Left ventricle myocardium inferior (tissue), 1 donor: Measurements from ENCODE around the gene LEFTY1. TPM values are rescaled to one million over a fixed set of nuclear protein-coding genes. Genes with fewer than 3 reads are reported as not detected.

Experiments used
- DNase-seq: peaks from one replicate; pipeline ENCODE4 v3.0.0-alpha.2; 2020
- H3K27ac ChIP-seq: fragments of 200-600 bp; replicated peaks from 2 replicates; pipeline ENCODE4 v1.8.0; 2021
- H3K27me3 ChIP-seq: fragments of 200-600 bp; 2 replicates; pipeline ENCODE4 v1.8.0; 2021; ENCODE audit warnings: low read depth
- H3K36me3 ChIP-seq: fragments of 200-600 bp; 2 replicates; pipeline ENCODE4 v1.8.0; 2021
- H3K4me1 ChIP-seq: fragments of 200-600 bp; 2 replicates; pipeline ENCODE4 v1.8.0; 2021
- H3K4me3 ChIP-seq: fragments of 200-600 bp; 2 replicates; pipeline ENCODE4 v1.8.0; 2021; ENCODE audit warnings: mild to moderate bottlenecking, moderate library complexity
- H3K9me3 ChIP-seq: fragments of 200-600 bp; replicated peaks from 2 replicates; pipeline ENCODE4 v1.8.0; 2021
- CTCF ChIP-seq: fragments of 200-600 bp; IDR thresholded peaks from 2 replicates; pipeline ENCODE4 v1.8.0; 2021; ENCODE audit warnings: antibody characterized with exemption, mild to moderate bottlenecking, borderline replicate concordance
- intact Hi-C: fragments of 100-400 bp; cut with micrococcal nuclease; formaldehyde crosslinking; loops from one replicate; pipeline ENCODE4 v1.11.0; 2022
- total RNA-seq: library from RNA; stranded (reverse); fragmentation: NEBNext Ultra II Directional; extraction: Animal tissue kit (Norgen Biotek cat#: 25700); gene quantifications from one replicate; pipeline ENCODE4 v1.2.1, GENCODE V29; 2021
- donor health status: DM: no; HTN: yes; CAD: no; lungs with severe emphysema.

The LEFTY1 gene
- total RNA-seq, 1 donor from 2014 or later = 0.55 TPM

- Histone ChIP-seq H3K27me3 (no peaks in the 10 kb centered on the region), H3K9me3 (no peaks in the 10 kb centered on the region), H3K4me3 (peak overlapping the region; percentile 96), H3K36me3 (peaks cover 12% of the 10 kb centered on the region), H3K27ac (peak overlapping the region; percentile 94), H3K4me1 (peaks cover 77% of the 10 kb centered on the region)
- intact Hi-C loops = no loop called here
- no peak for DNase-seq
- TF ChIP-seq CTCF = no peak
Observed at GRCh38 chr1:225880636-225881035, 8.3 kb downstream of the LEFTY1 start.

GRCh38 chr1:225880222-225880588 lies 8.7 kb downstream of the LEFTY1 start:
- Histone ChIP-seq H3K4me1 (peaks cover 77% of the 10 kb centered on the region), H3K4me3 (peak overlapping the region; percentile 96)

GRCh38 chr1:225879521-225880221 lies 9.3 kb downstream of the LEFTY1 start:
- H3K9me3 ChIP-seq = no peaks in the 10 kb centered on the region
- peaks cover 21% of the 10 kb centered on the region for H3K36me3 ChIP-seq
- H3K27ac ChIP-seq = peak overlapping the region; percentile 94
- intact Hi-C loops = no loop called here
- no peaks in the 10 kb centered on the region for H3K27me3 ChIP-seq
- peak overlapping the region; percentile 96 for H3K4me3 ChIP-seq
- TF ChIP-seq CTCF = no peak
- H3K4me1 ChIP-seq = peaks cover 77% of the 10 kb centered on the region
- DNase-seq = no peak

More at GRCh38 chr1:225880222-225880588, 8.7 kb downstream of the LEFTY1 start:
- H3K27me3 ChIP-seq = no peaks in the 10 kb centered on the region
- intact Hi-C loops = no loop called here
- peaks cover 16% of the 10 kb centered on the region for H3K36me3 ChIP-seq
- H3K9me3 ChIP-seq = no peaks in the 10 kb centered on the region
- DNase-seq = peak; percentile 45
- peak overlapping the region; percentile 94 for H3K27ac ChIP-seq
- no peak for TF ChIP-seq CTCF

GRCh38 chr1:225878282-225878681 lies 10.7 kb downstream of the LEFTY1 start:
- Histone ChIP-seq H3K27ac (peak overlapping the region; percentile 94), H3K27me3 (no peaks in the 10 kb centered on the region), H3K4me1 (peaks cover 70% of the 10 kb centered on the region), H3K36me3 (peaks cover 34% of the 10 kb centered on the region), H3K4me3 (peak overlapping the region; percentile 1), H3K9me3 (no peaks in the 10 kb centered on the region)
- intact Hi-C loops = no loop called here
- TF ChIP-seq CTCF = no peak
- no peak for DNase-seq

- TF ChIP-seq CTCF = peak; percentile 56
- Histone ChIP-seq H3K27ac (peak overlapping the region; percentile 94), H3K4me3 (peak overlapping the region; percentile 1), H3K4me1 (peaks cover 63% of the 10 kb centered on the region), H3K36me3 (peaks cover 41% of the 10 kb centered on the region), H3K27me3 (no peaks in the 10 kb centered on the region), H3K9me3 (no peaks in the 10 kb centered on the region)
- DNase-seq = peak; percentile 65
- intact Hi-C loops = no loop called here
Observed at GRCh38 chr1:225877580-225877979, 11.4 kb downstream of the LEFTY1 start.
